PC-9 (cell line): ENCODE results near the gene SDSL. TPM values are rescaled to one million over a fixed set of nuclear protein-coding genes. Genes with fewer than 3 reads are reported as not detected.

ENCODE experiments used
- BruUV-seq: library from RNA; stranded (reverse); fragments of 400-500 nt; replicated peaks from 2 replicates; lab custom pipeline; 2021; lab: Mats Ljungman, UMichigan
- CTCF ChIA-PET: fragments of 300-600 bp; sonication (Branson Sonifier 250); formaldehyde crosslinking; loops from one replicate; lab custom pipeline; 2022; ENCODE audit warnings: antibody characterized with exemption; lab: Charles Lee
- POLR2A ChIA-PET: fragments of 300-600 bp; sonication (Branson Sonifier 250); formaldehyde crosslinking; loops from one replicate; lab custom pipeline; 2022; ENCODE audit warnings: antibody characterized with exemption; ENCODE audit not compliant: unreplicated experiment; lab: Charles Lee
- DNase-seq, 2 experiments: peaks; one replicate each; pipeline versions ENCODE4 v3.0.0 to v3.0.0-alpha.2; 2015 to 2022; ENCODE audit warnings: mixed read lengths in 1 of 2
- H2AFZ ChIP-seq: fragments of 200-600 bp; sonication (generic); 2 replicates; pipeline ENCODE4 v1.8.1; 2017; ENCODE audit warnings: antibody characterized with exemption
- H3F3A ChIP-seq: fragments of 200-600 bp; sonication (generic); 2 replicates; pipeline ENCODE4 v1.8.1; 2017; ENCODE audit warnings: antibody characterized with exemption, mild to moderate bottlenecking, low read depth; ENCODE audit not compliant: insufficient read depth
- H3K27ac ChIP-seq: fragments of 200-600 bp; sonication (generic); 2 replicates; pipeline ENCODE4 v1.6.1; 2016; ENCODE audit warnings: mixed run types
- H3K27me3 ChIP-seq: fragments of 200-600 bp; sonication (generic); 2 replicates; pipeline ENCODE4 v1.6.1; 2016; ENCODE audit warnings: low read depth, mixed run types; ENCODE audit not compliant: insufficient read depth
- H3K36me3 ChIP-seq: fragments of 200-600 bp; sonication (generic); 2 replicates; pipeline ENCODE4 v1.6.1; 2016; ENCODE audit warnings: low read depth, mixed run types
- H3K4me1 ChIP-seq: fragments of 200-600 bp; sonication (generic); replicated peaks from 2 replicates; pipeline ENCODE4 v1.6.1; 2016; ENCODE audit warnings: mixed run types; ENCODE audit not compliant: insufficient read depth
- H3K4me2 ChIP-seq: fragments of 200-600 bp; sonication (generic); 2 replicates; pipeline ENCODE4 v1.6.1; 2017; ENCODE audit warnings: mixed run types
- H3K4me3 ChIP-seq: fragments of 200-600 bp; sonication (generic); 2 replicates; pipeline ENCODE4 v1.6.1; 2016; ENCODE audit warnings: mixed run types
- H3K79me2 ChIP-seq: fragments of 200-600 bp; sonication (generic); 2 replicates; pipeline ENCODE4 v1.6.1; 2017; ENCODE audit warnings: low read depth, mixed run types
- H3K9me2 ChIP-seq: fragments of 200-600 bp; sonication (generic); 2 replicates; pipeline ENCODE4 v1.8.1; 2017; ENCODE audit warnings: mild to moderate bottlenecking; ENCODE audit not compliant: insufficient read depth
- H3K9me3 ChIP-seq: fragments of 200-600 bp; sonication (generic); 2 replicates; pipeline ENCODE4 v1.8.1; 2016; ENCODE audit warnings: low read depth; ENCODE audit not compliant: insufficient read depth
- H4K20me1 ChIP-seq: fragments of 200-600 bp; sonication (generic); 2 replicates; pipeline ENCODE4 v1.8.1; 2017; ENCODE audit not compliant: insufficient read depth
- CTCF ChIP-seq: fragments of 200-600 bp; sonication (generic); conservative IDR thresholded peaks from 2 replicates; pipeline ENCODE4 v1.6.1; 2017; ENCODE audit warnings: mixed run types, antibody characterized with exemption, mild to moderate bottlenecking, moderate library complexity
- EZH2 ChIP-seq: fragments of 200-600 bp; sonication (generic); IDR thresholded peaks from 2 replicates; pipeline ENCODE4 v1.8.0; 2017; ENCODE audit warnings: antibody characterized with exemption, low read depth
- intact Hi-C: fragments of 100-400 bp; cut with micrococcal nuclease; formaldehyde crosslinking; loops from one replicate; pipeline ENCODE4 v1.10.0; 2022; ENCODE audit not compliant: unreplicated experiment
- total RNA-seq: library from RNA; stranded (reverse); gene quantifications from 2 replicates; pipeline ENCODE4 v1.2.3, GENCODE V29; 2021

SDSL gene
- total RNA-seq, 1 experiment from 2014 or later: 14.2 TPM

GRCh38 chr12:113440336-113440735, 18.2 kb downstream of the SDSL start:
- Histone ChIP-seq H3K9me2 (no peaks in the 10 kb centered on the region), H4K20me1 (no peaks in the 10 kb centered on the region), H3K4me2 (no peak overlapping the region), H3K36me3 (no peaks in the 10 kb centered on the region), H3K4me1 (no peaks in the 10 kb centered on the region), H3K27me3 (0 out of 2 replicates have a peak, but pooled peaks cover 2% of the 10 kb centered on the region), H2AFZ (no peak overlapping the region), H3F3A (no peaks in the 10 kb centered on the region), H3K79me2 (no peaks in the 10 kb centered on the region), H3K4me3 (no peak overlapping the region), H3K9me3 (no peaks in the 10 kb centered on the region), H3K27ac (no peak overlapping the region)
- ChIA-PET POLR2A (no interaction called here), CTCF (interaction anchor here (0.6 kb wide), 2 partner anchors 28 to 349 kb away, joined by 3 read pairs; no protein-coding TSS in a partner anchor)
- intact Hi-C loops: no loop called here
- BruUV-seq: no TSS peak
- TF ChIP-seq CTCF (no peak), EZH2 (no peak)
- no peak for DNase-seq

GRCh38 chr12:113440947-113441782, 19.0 kb downstream of the SDSL start:
- Histone ChIP-seq H3K9me2 (no peaks in the 10 kb centered on the region), H3K27ac (no peak overlapping the region), H3K4me1 (no peaks in the 10 kb centered on the region), H3K9me3 (no peaks in the 10 kb centered on the region), H4K20me1 (no peaks in the 10 kb centered on the region), H3K79me2 (no peaks in the 10 kb centered on the region), H3K4me2 (no peak overlapping the region), H3K36me3 (no peaks in the 10 kb centered on the region), H3F3A (no peaks in the 10 kb centered on the region), H3K27me3 (0 out of 2 replicates have a peak, but pooled peaks cover 6% of the 10 kb centered on the region), H3K4me3 (no peak overlapping the region), H2AFZ (no peak overlapping the region)
- ChIA-PET CTCF (interaction anchor here (0.6 kb wide), 1 partner anchor 28 kb away, joined by 3 read pairs; no protein-coding TSS in a partner anchor), POLR2A (interaction anchor here (0.5 kb wide), 2 partner anchors 16 to 270 kb away, joined by 4 to 6 read pairs; no protein-coding TSS in a partner anchor)
- DNase-seq: no peak
- BruUV-seq: no TSS peak
- intact Hi-C loops: no loop called here
- TF ChIP-seq CTCF: no peak
- TF ChIP-seq EZH2: no peak

- H3K9me2 ChIP-seq: no peaks in the 10 kb centered on the region
- no TSS peak for BruUV-seq
- no peaks in the 10 kb centered on the region for H4K20me1 ChIP-seq
- H3K27me3 ChIP-seq: 0 out of 2 replicates have a peak, but pooled peaks cover 6% of the 10 kb centered on the region
- intact Hi-C loops: no loop called here
- CTCF ChIA-PET: no interaction called here
- no peak overlapping the region for H3K4me3 ChIP-seq
- H3F3A ChIP-seq: no peaks in the 10 kb centered on the region
- no peak overlapping the region for H3K4me2 ChIP-seq
- DNase-seq: no peak
- no peak overlapping the region for H3K27ac ChIP-seq
- POLR2A ChIA-PET: no interaction called here
- H2AFZ ChIP-seq: no peak overlapping the region
- no peaks in the 10 kb centered on the region for H3K79me2 ChIP-seq
- no peaks in the 10 kb centered on the region for H3K36me3 ChIP-seq
- no peaks in the 10 kb centered on the region for H3K9me3 ChIP-seq
- TF ChIP-seq CTCF (no peak), EZH2 (no peak)
- no peaks in the 10 kb centered on the region for H3K4me1 ChIP-seq
These were observed 20.9 kb downstream of the SDSL start for GRCh38 chr12:113443030-113443539.
